Activated CD4-positive, alpha-beta T cell treated with anti-CD3 and anti-CD28 coated beads, Interleukin-10, Interleukin-2, amounts not matched to agents 100 ng/mL and 50 ng/mL, durations not matched to agents 16 hours and 8 hours (primary cell): Measurements from ENCODE around the gene SCAANT1.

Experiments
- DNase-seq: peaks from one replicate; pipeline ENCODE4 v3.0.0-alpha.2; 2020

Gene SCAANT1

GRCh38 chr3:63911873-63912767 lies at the start of gene SCAANT1:
Gene SCAANT1 (minus strand): TSS chr3:63912383.
- peak; percentile 86 for DNase-seq

DNA sequence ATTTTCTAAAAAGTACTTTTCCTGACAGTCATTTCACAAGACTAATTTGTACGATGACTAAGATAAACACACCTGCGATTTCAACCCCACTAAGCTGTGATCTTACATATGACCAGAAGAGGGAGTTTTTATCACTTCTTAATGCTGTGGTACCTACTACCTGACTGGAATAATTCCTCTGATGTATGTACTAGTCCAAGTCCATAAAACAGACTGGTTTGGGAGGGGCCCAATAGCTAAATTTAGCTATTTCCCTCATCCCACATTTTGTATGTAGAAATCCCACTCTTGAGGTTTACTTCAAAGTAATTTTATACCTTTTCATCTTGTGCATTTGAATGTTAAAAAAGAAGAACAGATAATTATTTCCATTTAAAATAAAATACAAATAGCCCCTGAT lies 49.7 kb upstream of the SCAANT1 start:
- DNase-seq = peak; percentile 69

- DNase-seq = no peak
Observed at GRCh38 chr3:63960048-63960711, 48.0 kb upstream of the SCAANT1 start.

GRCh38 chr3:63959146-63959545 lies 47.0 kb upstream of the SCAANT1 start:
- DNase-seq = no peak

DNA sequence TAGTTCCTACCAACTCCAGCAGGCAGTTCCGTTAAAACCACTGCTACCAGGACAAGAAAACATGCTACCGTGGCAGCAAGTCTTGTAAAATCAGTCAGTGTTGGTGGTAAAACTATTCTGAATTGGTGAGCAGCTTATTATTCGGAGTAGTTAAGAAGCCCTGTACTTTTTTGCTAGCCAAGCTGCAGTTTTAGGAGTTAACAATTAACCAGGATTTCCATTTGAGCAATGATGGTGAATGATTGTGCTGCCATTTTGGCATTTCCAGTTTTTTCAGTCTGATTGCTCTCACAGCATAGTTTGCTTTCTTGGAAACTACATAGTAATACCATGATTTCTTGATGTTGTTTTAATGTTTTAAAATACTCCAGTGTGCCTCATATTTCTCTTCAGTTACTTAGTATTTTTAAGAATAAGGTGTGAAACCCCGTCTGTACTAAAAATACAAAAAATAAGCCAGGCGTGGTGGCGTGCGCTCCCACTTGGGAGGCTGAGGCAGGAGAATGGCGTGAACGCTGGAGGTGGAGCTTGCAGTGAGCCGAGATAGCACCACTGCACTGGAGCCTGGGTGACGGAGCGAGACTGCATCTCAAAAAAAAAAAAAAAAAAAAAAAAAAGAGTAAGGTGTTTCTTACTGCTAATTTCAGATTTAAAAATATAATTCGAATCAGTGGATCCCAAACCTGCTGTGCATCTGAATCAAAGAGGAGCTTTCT lies 43.8 kb upstream of the SCAANT1 start:
- no peak for DNase-seq

DNA sequence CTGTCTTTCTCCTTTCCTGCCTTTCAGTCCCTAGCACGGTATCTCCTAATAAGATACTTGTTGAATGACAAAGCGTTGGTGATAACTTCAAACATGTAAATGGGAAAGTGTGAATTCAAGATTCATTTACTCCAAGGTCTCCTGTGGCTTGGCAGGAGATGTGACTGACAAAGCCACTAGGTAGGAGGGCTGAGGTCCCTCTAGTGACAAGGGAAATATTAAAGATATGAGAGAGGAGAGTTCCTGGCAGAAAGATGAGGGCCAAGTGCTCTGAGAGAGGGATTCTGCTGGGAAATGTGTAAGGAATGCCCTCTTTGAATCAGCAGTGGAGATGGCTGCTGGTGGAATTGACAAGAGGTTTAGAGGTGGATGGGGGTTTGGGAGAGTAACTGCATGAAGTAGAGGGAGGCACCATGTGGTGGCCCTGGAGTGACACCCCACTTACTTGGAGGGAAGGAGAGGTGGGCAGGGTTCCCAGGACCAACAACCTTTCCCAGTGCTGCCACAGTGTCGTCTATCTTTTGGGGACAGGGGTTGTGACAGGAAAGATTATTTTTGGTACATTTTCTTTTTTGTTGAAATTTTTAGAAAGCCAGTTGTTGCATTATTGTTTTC lies 43.0 kb upstream of the SCAANT1 start:
- DNase-seq = no peak

GRCh38 chr3:63954182-63954581 lies 42.0 kb upstream of the SCAANT1 start:
- DNase-seq = no peak

DNA sequence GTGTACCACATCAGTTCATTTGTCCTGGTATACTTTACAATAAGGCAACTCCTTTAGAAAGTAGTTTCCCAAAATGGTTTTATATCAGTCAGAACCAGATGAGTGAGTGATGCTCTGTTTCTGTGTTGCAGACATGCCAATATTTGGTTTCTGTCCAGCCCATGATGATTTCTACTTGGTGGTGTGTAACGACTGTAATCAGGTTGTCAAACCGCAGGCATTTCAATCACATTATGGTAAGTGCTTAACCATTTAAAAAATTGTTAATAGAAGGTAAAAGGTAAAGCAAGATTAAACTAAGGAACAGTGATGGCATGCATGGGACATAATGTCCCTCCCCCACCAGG lies 40.0 kb upstream of the SCAANT1 start:
- no peak for DNase-seq

DNA sequence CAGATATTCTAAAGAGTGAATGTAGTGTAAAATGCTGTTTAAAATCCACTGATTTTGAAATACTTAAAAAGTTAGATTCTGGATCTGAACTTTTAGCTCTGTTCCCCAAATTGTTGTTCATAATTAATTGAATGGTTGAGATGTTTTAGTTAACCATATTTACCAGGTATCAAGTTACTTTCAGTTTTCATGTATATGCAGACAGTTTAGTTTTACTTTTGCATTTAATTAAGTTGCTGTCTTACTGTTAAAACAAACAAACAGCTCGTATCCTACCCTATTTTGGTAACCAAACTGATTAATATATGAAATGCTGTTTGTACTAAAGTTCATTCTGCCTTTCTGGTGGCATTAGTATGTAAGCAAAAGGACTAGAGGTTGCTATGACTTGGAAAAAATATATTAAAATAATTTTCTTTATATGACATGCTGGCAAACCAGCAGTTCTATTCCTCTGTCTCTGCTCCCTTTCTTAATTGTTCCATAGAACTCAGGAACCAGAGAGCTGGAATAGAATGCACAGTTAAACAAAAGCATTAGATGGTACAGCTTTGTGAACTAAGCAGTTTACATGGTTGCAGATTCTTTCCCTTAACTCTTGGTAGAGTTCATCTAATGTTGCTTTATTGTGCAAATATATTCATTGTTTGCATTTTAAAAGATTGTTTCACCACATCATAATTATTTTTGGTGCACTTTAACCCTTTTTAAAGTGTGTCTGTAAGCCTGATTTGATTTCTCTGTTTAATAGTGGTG lies 39.5 kb upstream of the SCAANT1 start:
- no peak for DNase-seq

DNA sequence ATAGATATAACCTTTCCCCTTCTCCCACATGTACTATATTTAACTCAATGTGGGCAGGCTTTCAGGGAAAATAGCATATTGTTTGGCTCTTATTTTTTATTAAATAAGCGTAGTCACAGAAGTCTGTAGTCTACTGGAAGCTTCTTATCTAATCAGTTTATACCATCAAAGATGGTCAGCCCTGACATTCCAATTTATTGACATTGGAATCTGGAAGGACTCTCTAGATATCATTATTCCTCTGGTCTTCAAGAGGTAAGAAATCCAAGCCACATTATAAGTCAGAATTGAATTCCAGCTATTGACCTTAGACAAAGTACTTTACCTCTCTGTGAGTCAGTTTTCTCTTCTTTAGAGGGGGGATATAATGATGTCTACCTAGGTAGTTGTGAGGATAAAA lies 38.5 kb upstream of the SCAANT1 start:
- DNase-seq = no peak

GRCh38 chr3:63949005-63949404 lies 36.8 kb upstream of the SCAANT1 start:
- DNase-seq = no peak

DNA sequence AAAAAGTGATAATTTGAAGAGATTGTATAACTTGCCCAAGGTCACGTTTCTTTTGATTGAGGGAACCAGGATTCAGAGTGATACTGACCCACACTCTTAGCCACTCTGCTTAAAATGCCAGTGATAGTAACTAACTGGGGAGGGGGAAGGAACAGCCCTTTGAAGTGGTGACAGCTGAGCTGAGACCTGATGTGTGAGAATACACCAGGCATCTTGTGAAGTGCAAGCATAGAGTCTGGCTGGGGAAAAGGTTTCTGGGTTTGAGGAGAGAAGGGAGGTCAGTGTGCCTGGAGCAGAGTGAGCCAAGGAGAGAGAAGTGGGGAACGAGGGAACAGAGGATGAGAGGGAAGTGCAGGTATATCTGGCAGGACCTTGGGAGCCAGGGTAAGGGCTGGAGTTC lies 35.4 kb upstream of the SCAANT1 start:
- DNase-seq = no peak

- DNase-seq = no peak
Observed at GRCh38 chr3:63946753-63947152, 34.6 kb upstream of the SCAANT1 start.

DNA sequence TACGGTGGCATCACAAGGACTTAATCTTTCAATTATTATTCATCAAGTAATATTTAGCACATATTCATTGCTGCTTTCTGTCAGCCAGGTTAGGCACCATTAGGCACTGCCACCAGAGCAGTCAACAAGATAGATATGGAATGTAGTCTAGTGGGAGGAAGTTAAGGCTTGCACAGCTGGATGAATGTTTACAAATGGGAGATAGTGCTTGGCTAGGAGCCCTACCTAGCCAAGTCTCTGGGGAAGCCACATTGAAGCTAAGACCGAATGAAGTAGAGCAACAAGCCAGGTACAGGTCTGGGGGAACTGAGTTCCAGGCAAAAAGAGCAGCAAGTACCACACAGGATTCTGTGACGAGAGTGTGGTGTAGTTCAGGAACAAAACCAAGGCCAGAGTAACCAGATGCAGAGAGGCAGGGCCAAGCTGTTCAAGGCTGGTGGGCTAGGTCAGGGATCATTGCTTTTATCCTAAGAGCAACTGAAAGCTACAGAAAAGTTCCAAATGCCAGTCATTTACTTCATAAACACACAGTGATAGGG lies 33.4 kb upstream of the SCAANT1 start:
- no peak for DNase-seq

GRCh38 chr3:63943678-63944077 lies 31.5 kb upstream of the SCAANT1 start:
- DNase-seq = no peak

DNA sequence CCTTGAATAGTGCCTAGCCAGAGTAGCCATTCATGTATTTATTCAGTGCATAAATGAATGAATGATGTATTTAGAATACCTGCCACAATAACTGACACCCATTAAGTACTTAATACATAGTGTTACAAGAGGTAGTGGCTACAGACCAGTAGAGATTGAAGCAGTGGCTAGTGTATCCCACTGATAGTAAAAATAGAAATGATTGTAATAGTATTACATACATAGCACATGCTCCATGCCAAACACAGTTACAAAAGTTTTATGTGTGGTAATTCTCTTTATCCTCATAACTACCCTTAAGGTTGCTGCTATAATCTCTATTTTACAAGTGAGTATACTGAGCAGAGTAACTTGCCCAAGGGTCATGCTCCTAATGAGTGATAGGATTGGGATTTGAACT lies 30.3 kb upstream of the SCAANT1 start:
- no peak for DNase-seq

GRCh38 chr3:63940389-63940757 lies 28.2 kb upstream of the SCAANT1 start:
- no peak for DNase-seq

GRCh38 chr3:63937661-63938651 lies 25.8 kb upstream of the SCAANT1 start:
- peak; percentile 28 for DNase-seq

GRCh38 chr3:63936925-63937324 lies 24.7 kb upstream of the SCAANT1 start:
- no peak for DNase-seq

GRCh38 chr3:63934041-63934866 lies 22.1 kb upstream of the SCAANT1 start:
- peak; percentile 49 for DNase-seq
